Stimulated activated CD4-positive, alpha-beta T cell treated with anti-CD3 and anti-CD28 coated beads, Interleukin-15, amount 100 ng/mL, for 48 hours (primary cell): ENCODE measurements around the gene MEDAG.

Experiments
- DNase-seq, 2 donors: peaks; one replicate each; pipeline ENCODE4 v3.0.0-alpha.2; 2020; ENCODE audit warnings: low read depth in 2 of 2

MEDAG gene

GRCh38 chr13:30957258-30957943 lies 51.3 kb downstream of the MEDAG start:
- DNase-seq: no peak

- DNase-seq: no peak
Observed at GRCh38 chr13:30959678-30960077, 53.6 kb downstream of the MEDAG start.

- no peak for DNase-seq
Observed at GRCh38 chr13:30963791-30964190, 57.7 kb downstream of the MEDAG start.

DNA sequence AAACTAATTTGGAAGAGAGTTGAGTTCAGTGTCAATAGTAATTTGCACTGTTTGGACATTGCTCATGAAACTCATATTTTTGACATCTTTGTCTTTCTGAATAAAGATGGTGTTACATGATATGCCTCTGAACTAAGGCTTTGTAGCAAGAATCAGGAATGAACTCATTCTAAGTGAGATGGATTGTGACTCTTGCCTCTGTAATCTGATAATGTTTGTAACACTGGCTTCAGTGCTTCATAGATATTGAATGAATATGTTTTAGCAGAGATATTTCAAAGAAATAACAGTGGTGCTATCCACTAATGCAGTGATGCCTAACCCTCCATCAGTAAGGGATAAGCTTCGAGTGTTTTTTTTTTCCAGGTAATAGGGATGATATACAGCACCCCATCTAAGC lies 59.3 kb downstream of the MEDAG start:
- no peak for DNase-seq

DNA sequence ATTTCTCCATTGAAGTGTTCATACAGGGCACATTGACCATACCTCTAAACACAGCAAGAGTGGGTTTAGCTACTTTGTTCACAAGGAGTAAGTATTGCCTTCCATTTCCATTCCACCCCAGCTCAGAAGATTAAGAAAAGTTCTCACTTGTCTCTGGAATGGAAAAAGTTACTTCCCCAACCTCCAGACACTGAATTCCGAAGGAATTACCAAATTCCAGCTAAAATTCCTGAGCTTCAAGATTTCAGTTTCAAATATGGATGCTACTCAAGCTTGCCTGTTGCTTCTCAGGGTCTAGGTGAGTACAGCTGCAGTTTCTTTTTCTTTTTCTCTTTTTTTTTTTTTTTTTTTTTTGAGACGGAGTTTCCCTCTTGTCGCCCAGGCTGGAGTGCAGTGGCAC lies 60.0 kb downstream of the MEDAG start:
- DNase-seq: no peak

DNA sequence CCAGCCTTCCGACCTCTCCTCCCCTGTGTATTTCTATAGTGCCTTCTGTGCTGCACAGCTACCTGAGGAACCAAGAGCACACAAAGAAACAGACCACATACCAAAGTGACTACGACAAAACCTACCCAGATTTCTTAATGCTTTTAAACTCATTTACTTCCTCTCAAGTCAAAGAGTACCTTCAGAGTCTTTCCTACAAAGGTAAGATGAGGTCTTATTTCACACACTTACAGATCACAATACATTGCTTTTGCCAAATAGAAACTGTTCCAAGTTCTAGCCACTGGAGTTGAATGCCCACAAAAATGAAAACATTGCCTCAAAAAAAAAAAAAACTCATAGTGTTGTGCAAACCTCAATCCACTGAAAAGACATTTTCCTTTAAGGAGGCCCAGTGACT lies 62.8 kb downstream of the MEDAG start:
- no peak for DNase-seq

DNA sequence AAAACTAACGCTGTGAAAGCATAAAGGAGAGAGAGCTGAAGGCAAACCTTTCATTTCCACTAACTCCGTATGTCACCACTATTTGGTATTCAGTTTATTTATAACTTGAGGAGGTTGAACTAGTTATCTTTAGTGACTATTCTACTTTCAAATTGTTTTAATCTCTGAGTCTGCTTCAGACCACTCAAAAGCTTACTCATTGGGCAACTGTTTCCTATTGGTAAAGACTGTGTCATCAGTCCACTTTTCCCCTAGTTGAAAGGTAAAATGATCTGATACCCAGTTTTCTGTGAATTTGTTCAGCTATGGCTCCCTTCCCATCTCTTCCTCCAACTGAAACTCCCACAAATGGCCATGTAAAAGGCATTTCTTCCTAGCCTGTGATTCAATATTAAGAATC lies 65.5 kb downstream of the MEDAG start:
- DNase-seq: no peak

- DNase-seq: no peak
Observed at GRCh38 chr13:30972888-30973377, 66.9 kb downstream of the MEDAG start.

DNA sequence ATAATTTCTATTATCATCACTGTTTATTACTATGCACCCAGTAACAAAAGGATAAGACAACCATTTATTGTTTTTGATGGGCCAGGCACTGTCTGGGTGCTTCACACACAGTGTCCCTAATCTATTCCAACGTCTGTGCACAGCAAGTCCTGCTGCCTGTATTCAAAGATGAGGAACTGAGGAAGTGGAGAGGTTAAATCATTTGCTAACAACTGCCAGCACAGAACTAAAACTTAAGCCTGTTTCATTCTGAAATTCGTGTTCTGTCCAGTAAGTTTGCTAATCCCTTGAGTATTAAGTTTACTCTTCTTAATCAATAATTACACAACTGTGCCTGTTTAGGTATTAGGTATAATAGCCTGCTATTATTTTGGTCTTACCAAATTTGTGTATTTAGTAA lies 68.3 kb downstream of the MEDAG start:
- no peak for DNase-seq
